GM04503 (cell line): ENCODE measurements around the gene EPS8L1.
"Not testable (repeated sequence)": the region's sequence is repeated elsewhere in the genome, so short reads cannot be mapped to it uniquely, and the experiment has no call there.

ENCODE experiments used
- DNase-seq: peaks from one replicate; pipeline ENCODE4 v3.0.0-alpha.2; 2012; ENCODE audit warnings: low read depth

EPS8L1 gene

GRCh38 chr19:55075371-55075998 lies at the start of gene EPS8L1:
EPS8L1 (plus strand) TSS chr19:55075869; CDS start chr19:55076445, 576 bp downstream.
- DNase-seq, result no peak

DNA sequence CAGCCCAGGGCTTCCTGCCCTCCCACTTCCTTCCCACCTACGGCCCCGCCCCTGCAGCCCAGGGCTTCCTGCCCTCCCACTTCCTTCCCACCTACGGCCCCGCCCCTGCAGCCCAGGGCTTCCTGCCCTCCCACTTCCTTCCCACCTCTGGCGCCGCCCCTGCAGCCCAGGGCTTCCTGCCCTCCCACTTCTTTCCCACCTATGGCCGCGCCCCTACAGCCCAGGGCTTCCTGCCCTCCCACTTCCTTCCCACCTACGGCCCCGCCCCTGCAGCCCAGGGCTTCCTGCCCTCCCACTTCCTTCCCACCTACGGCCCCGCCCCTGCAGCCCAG lies 48.6 kb upstream of the EPS8L1 start:
- DNase-seq, result not testable (repeated sequence)

DNA sequence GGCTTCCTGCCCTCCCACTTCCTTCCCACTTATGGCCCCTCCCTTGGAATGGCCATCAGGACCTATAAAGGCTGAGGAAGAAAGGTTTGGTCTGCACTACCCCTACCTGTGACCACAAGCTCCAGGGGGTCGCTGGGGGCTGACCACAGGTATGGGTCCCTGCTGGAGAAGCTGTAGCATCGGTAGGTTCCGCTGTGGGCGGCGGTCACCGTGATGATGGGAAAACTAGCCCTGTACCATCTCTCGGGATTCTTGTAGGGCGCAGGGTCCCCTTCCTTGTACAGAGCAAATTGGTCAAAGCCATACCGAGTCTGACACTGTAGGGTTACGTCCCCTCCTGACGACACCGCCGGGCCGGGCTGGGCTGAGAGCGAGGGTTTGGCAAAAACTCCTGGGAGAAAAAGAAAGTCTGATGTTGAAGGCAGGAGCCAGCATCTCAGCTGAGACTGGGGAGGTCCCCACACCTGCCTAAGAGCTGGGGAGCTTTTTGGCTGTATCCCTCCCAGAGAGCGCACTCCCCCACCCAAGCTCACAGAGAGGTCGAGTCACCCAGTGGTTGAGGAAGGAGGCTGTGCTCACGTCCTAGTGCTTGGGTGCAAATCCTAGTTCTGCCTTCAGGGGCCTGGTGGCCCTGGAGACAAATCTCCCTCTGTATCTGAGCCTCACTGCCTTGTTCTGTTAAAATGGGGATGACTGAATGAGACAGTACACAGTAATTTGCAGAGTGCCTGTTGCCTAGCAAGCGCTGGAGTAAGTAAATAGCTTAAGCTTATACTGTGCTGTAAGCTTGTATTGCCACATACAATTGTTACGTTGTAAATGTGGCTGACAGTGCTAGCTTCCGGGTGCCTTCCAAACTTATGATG lies 48.0 kb upstream of the EPS8L1 start:
- DNase-seq, result no peak

- no peak for DNase-seq
These were observed 46.9 kb upstream of the EPS8L1 start for GRCh38 chr19:55028757-55029156.

DNA sequence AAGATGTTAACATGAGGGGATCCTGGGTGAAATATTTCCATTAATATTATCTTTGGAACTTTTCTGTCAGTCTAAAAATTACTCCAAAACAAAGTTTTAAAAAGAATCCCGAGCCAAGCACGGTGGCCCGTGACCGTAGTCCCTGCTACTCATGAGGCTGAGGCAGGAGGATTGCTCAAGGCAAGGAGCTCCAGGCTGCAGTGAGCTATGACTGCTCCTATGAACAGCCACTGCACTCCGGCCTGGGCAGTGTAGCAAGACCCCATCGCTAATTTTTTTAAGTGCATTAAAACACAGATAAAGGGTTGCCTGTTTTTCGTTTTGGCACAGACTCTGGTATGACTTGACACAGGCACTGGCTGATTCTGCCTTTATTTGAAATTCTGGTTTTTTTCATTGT lies 44.5 kb upstream of the EPS8L1 start:
- DNase-seq, result no peak

DNA sequence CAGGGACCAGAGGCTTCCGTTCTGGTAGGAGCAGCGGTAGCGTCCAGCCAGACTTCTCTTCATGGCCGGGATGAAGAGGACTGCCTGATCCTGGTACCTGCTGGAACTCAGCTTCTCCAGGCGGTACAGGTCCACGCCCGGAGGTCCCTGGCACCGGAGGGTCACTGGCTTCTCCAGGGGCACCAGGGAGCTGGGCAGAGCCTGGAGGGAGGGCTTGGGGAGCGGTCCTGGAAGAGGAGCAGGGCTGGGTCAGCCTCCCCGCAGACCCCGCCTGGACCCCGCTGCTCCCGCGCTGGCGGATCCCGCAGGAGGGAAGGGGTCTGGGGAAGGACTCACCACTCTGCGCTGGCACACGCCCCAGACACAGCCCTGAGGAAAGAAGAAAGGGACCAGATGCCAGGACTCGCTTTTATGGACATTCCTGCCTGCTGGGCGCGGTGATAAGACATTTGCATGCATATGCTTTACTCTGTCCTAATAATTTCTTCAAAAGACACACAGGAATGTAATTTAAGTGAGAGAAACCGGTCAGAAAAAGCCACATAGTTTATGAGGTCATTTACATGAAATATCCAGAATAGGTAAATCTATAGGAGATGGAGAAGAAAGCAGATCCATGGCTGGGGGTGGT lies 43.4 kb upstream of the EPS8L1 start:
- no peak for DNase-seq

GRCh38 chr19:55032976-55033643 lies 42.6 kb upstream of the EPS8L1 start:
- DNase-seq, result not testable (repeated sequence)

- no peak for DNase-seq
These were observed 40.9 kb upstream of the EPS8L1 start for GRCh38 chr19:55034751-55035150.

DNA sequence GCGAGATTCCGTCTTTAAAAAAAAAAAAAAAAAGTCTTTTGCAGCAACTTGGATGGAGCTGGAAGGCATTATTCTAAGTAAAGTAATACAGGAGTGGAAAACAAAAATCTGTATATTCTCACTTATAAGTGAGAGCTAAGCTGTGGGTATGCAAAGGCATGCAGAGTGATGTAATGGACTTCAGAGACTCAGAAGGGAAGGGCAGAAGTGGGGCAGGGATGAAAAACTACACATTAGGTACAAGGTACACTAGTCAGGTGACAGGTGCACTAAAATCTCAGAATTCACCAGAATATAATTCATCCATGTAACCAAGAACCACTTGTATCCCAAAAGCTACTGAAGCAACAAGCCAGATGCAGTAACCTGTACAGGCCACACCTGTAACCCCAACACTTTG lies 39.6 kb upstream of the EPS8L1 start:
- no peak for DNase-seq

DNA sequence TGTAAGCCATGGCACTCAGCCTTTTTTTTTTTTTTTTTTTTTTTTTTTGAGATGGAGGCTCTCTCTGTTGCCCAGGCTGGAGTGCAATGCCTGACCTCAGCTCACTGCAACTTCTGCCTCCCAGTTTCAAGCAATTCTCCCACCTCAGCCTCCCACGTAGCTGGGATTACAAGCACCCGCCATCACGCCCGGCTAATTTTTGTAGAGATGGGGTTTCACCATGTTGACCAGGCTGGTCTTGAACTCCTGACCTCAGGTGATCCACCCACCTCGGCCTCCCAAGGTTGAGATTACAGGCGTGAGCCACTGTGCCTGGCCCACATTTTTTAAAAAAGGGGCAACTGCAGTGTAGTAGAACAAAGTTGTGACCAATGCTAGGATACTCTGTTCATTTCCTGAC lies 38.1 kb upstream of the EPS8L1 start:
- not testable (repeated sequence) for DNase-seq

DNA sequence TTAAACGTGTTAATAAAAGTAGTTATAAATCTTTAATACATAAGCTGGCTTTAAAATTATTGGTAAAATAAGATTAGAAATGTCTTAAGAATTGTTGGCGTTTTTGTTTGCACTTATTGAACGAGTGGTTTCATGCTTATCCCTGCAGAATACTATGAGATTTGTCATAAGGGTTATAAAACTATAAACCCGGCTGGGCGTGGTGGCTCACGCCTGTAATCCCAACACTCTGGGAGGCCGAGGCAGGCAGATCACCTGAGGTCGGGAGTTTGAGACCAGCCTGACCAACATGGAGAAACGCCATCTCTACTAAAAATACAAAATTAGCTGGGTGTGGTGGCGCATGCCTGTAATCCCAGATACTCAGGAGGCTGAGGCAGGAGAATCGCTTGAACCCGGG lies 35.0 kb upstream of the EPS8L1 start:
- not testable (repeated sequence) for DNase-seq

DNA sequence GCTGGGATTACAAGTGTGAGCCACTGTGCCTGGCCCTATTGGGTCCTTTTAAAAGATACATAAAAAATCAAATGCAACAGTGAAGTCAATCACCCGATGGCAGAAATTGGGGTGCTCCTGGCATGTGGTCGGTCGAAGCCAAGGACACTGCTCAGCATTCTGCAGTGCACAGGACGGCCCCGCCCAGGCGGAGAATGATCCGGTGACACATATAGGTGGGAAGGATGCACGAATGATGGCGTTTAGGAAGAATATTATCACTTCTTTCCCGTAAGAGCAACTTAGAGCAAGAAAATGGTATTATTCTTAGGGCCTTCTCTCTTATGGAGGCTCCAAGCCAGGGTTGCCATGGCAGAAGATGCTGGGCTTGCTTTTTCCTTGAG lies 34.4 kb upstream of the EPS8L1 start:
- DNase-seq, result no peak

DNA sequence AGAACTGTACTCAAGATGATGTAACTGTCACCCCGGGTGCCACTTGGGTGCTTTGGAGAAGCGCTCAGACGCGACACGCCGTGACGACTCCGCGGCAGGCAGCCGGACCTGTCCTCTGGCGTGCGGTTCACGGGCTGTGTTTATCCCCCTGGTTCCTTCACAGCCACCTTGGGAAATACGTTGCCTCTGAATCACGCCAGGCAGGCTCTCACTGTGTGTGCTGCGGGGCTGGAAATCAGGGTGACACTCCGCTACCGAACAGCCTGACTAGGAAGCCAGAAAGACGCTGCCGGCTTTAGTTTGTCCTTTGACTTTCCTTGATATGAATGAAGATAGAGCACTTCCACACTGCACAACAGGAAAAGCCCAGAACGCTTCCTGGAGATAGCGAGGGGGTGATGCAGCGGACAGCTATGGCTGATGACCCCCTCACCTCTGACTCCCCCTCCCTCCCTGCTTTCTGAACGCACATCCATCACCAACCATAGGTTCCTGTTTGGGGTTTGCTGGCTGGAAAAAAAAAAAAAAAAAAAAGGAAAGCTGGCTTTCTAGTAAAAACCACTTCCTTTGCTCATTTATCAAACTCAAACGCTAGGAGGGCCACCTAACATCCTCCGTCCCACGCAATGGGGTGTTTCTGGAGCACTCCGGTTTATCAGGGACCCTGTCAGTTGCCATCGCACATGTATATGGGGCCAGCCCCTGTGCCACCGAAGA lies 33.9 kb upstream of the EPS8L1 start:
- DNase-seq, result no peak

DNA sequence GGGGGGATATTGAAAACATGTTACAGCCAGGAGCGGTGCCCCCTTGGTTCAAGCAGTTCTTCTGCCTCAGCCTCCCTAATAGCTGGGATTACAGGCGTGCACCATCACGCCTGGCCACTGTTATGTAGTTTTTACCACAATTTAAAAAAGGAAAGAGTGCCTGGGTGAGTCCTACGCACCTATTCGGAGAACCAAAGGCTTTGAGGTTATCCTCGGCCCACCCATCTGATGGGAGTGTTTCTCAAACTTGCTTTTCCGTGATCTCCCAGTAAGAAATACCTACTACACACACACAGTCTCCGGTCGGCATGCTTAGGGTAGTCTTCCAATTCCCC lies 33.4 kb upstream of the EPS8L1 start:
- no peak for DNase-seq

DNA sequence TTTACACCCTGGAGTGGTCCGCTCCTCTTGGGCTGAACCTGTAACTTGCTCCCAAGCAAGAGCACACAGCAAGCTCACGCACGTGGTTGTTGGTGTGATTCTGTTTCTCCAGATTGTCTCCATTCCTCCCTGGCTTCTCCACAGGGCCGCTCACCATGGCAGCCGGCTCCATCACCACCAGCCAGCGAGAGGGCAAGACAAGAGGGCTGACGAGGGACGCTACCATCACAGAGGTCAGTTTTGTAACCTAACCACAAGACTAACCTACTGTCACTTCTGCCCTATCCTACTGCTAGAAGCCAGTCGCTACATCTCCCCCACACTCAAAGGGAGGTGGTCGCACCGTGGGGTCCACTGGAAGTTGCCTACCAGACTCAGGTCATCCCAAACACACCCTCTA lies 33.0 kb upstream of the EPS8L1 start:
- DNase-seq, result no peak

- DNase-seq, result no peak
These were observed 31.4 kb upstream of the EPS8L1 start for GRCh38 chr19:55044286-55044685.

DNA sequence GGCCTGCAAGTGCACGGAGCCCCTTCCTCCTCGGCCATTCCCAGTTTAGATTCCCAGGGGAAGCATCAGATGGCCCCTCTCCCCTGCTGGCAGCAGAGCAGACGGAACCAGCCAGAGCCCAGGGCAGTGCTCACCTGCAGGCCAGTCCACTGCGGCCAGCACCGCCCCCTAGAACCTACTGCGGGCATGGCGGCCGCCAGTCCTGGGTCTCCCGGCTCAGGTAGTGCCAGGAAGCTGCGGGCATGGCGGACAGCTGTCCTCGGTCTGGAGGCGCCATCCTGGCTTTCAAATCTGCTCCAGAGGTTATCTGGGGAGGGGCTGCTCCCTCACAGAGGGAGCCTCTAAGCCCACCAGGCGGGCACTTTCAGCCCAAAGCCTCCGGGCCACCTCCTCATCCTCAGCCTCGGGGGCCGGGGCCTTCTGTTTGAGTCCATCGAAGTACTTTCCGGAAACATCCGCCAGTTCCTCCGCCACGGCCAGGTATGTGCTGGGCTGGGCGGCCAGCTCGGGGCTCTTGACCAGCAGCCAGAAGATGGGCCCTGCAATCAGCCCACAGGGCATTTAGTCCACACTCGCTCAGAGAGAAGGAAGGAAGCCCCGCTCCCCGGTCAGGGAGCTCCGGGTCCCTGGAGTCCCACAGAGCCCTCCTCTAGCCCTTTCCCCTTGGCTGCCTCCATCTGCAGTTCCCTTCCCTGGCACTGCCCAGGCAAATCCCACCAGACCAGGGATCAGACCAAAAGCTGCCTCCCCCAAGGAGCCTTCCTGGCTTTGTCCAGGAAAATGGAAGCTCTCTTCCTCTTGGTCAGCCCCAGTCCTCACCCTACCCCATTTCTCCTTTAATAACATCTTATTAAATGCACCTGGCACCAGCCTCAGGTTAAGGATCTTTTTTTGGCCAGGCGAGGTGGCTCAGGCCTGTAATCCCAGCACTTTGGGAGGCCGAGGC lies 30.6 kb upstream of the EPS8L1 start:
- DNase-seq, result no peak

DNA sequence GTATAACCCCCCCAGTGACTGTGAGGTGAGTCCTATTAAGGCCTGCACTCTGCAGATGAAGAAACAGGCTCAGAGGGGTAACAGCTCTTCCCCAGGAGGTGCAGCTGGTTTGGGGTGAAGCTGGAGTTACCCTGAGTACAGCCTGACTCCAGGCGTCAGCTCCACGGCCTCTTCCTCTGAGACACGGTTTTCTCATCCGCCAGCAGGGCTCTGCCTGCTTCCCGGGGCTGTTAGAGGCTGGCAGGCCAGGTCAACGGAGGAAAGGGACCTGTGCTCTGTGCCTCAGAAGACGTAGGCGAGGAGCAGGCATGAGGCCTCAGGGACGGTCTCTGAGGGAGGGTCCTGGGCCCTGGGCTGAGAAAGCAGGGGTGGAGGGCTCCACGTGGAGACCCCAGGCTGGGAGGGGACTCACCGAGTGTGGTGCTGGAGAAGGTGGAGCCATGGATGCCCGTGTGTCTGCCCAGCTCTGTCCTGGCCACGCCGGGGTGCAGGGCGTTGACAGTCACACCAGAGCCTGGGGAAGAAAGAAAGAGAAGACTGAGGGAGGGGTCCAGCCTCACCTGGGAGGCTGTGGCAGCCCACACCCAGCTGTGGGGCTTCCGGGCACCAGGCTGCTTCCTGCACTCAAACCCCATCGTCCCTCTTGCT lies 28.6 kb upstream of the EPS8L1 start:
- no peak for DNase-seq

DNA sequence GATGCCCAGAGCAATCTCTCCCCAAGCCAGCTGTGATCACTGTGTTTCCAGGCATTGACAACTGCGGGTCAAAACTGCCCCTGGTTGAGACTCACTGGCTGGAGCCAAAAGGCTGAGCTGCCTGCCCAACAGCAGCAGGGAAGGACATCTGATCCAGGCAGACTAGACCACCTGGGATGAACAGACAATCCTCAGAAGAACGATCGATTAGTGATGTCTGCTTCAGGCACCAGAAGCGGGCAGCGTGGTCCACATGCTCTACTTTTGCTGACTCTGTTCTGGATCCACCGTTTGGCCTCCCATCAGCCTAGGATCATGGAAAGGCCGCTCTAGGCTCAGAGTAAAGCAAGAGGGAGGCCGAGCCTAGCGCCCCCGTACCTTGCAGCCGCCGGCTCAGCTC lies 27.7 kb upstream of the EPS8L1 start:
- no peak for DNase-seq

- no peak for DNase-seq
These were observed 27.2 kb upstream of the EPS8L1 start for GRCh38 chr19:55048446-55048845.
